Smooth muscle cell of the coronary artery (primary cell): ENCODE measurements around the gene SLC35B3. TPM values are rescaled to one million over a fixed set of nuclear protein-coding genes. Genes with fewer than 3 reads are reported as not detected.

Experiments
- total RNA-seq: library from RNA; depleted of rRNA; stranded (reverse); fragments of >200 nt; gene quantifications from 2 replicates; pipeline ENCODE4 v1.2.3, GENCODE V29; 2014; ENCODE audit warnings: low replicate concordance

The SLC35B3 gene
- 17.3 and 20.2 TPM in 2 replicates for total RNA-seq

GRCh38 chr6:8435093-8435844 is at the start of gene SLC35B3:
Gene SLC35B3, minus strand, starts transcription at chr6:8435545.

